Breast epithelium (tissue), 4 donors: ENCODE measurements around the gene ZNF382. TPM values are rescaled to one million over a fixed set of nuclear protein-coding genes. Genes with fewer than 3 reads are reported as not detected.
"Not testable (repeated sequence)": the region's sequence is repeated elsewhere in the genome, so short reads cannot be mapped to it uniquely, and the experiment has no call there.

ENCODE experiments used
- DNase-seq, 2 donors: peaks; one replicate each; pipeline ENCODE4 v3.0.0-alpha.2; 2019; ENCODE audit warnings: low spot score in 2 of 2
- H3K27ac ChIP-seq, 2 donors: fragments of 200-600 bp; sonication (generic) in 1 of 2; one replicate each; pipeline ENCODE4 v1.5.1; 2016 to 2019; ENCODE audit warnings: mild to moderate bottlenecking in 1 of 2
- H3K27me3 ChIP-seq, 2 donors: fragments of 200-600 bp; sonication (generic) in 1 of 2; one replicate each; pipeline versions ENCODE4 v1.5.1 to v1.6.0; 2017 to 2019; ENCODE audit warnings: control low read depth in 1 of 2, mild to moderate bottlenecking in 1 of 2
- H3K36me3 ChIP-seq: fragments of 200-600 bp; one replicate; pipeline ENCODE4 v1.5.1; 2019
- H3K4me1 ChIP-seq, 2 donors: fragments of 200-600 bp; sonication (generic); one replicate each; pipeline ENCODE4 v1.5.1; 2016 to 2019; ENCODE audit warnings: control low read depth in 1 of 2
- H3K4me3 ChIP-seq, 3 donors: fragments of 200-600 bp; sonication (generic); 1 replicate in 2 of 3; 2 replicates in 1 of 3; pipeline ENCODE4 v1.5.1; 2016 to 2019; ENCODE audit warnings: mild to moderate bottlenecking in 3 of 3, moderate library complexity in 2 of 3
- H3K9me3 ChIP-seq, 2 donors: fragments of 200-600 bp; sonication (generic) in 1 of 2; one replicate each; pipeline ENCODE4 v1.5.1; 2016 to 2019; ENCODE audit warnings: control low read depth in 1 of 2
- CTCF ChIP-seq, 3 donors: fragments of 450-650 bp; IDR thresholded peaks; one replicate each; pipeline ENCODE4 v1.5.1; 2016 to 2017; ENCODE audit warnings: antibody characterized with exemption in 3 of 3, mild to moderate bottlenecking in 3 of 3, moderate library complexity in 3 of 3
- POLR2A ChIP-seq: fragments of 450-650 bp; IDR thresholded peaks from one replicate; pipeline ENCODE4 v1.6.1; 2016; ENCODE audit warnings: antibody characterized with exemption, mild to moderate bottlenecking, moderate library complexity
- POLR2AphosphoS5 ChIP-seq, 3 donors: sonication (generic); formaldehyde crosslinking; IDR thresholded peaks; one replicate each; pipeline ENCODE4 v1.6.1; 2017; ENCODE audit warnings: antibody characterized with exemption in 3 of 3
- intact Hi-C: fragments of 100-400 bp; cut with DNase I; formaldehyde crosslinking; loops from one replicate; pipeline ENCODE4 v1.15.1; 2023; ENCODE audit warnings: low total_unique reads
- total RNA-seq, 3 donors: library from RNA; depleted of rRNA; stranded (reverse); fragments of >200 nt; gene quantifications; one replicate each; pipeline ENCODE4 v1.1.0, GENCODE V29; 2016

ZNF382 gene
- total RNA-seq, 3 donors from 2014 or later, result 2.6 to 13.0 (median 6.6) TPM

GRCh38 chr19:36573895-36574720 lies 31.0 kb upstream of the ZNF382 start:
- no peak for DNase-seq
- no peak for TF ChIP-seq POLR2AphosphoS5 (IDR thresholded peaks at IDR 0.05)
- no peak for TF ChIP-seq CTCF (IDR thresholded peaks at IDR 0.05)
- no peak for TF ChIP-seq POLR2A
- H3K27ac ChIP-seq, result peak overlapping the region; percentile 89 to 94
- H3K36me3 ChIP-seq, result peaks cover 2% of the 10 kb centered on the region
- H3K9me3 ChIP-seq, result peaks cover 14 to 40% of the 10 kb centered on the region in 2 donors
- H3K27me3 ChIP-seq, result no peaks in the 10 kb centered on the region
- intact Hi-C loops, result no loop called here
- H3K4me1 ChIP-seq, result no peaks in the 10 kb centered on the region
- H3K4me3 ChIP-seq, result peak overlapping the region; percentile 86 to 96 (median 94)

- DNase-seq, result no peak
- Histone ChIP-seq H3K4me1 (no peaks in the 10 kb centered on the region), H3K4me3 (peak overlapping the region in 2 of 3 donors; percentile 86 to 96), H3K36me3 (no peaks in the 10 kb centered on the region), H3K27ac (no peak overlapping the region), H3K9me3 (peaks cover 15 to 40% of the 10 kb centered on the region in 2 donors), H3K27me3 (no peaks in the 10 kb centered on the region)
- TF ChIP-seq CTCF (IDR thresholded peaks at IDR 0.05) (no peak), POLR2AphosphoS5 (IDR thresholded peaks at IDR 0.05) (no peak), POLR2A (no peak)
- intact Hi-C loops, result no loop called here
Observed at GRCh38 chr19:36574741-36575140, 30.4 kb upstream of the ZNF382 start.

- Histone ChIP-seq H3K4me3 (no peak overlapping the region), H3K36me3 (peaks cover 9% of the 10 kb centered on the region), H3K9me3 (peaks cover 36 to 41% of the 10 kb centered on the region in 2 donors), H3K27ac (no peak overlapping the region), H3K27me3 (no peaks in the 10 kb centered on the region), H3K4me1 (no peaks in the 10 kb centered on the region)
- no peak for TF ChIP-seq POLR2A
- no peak for TF ChIP-seq CTCF (IDR thresholded peaks at IDR 0.05)
- TF ChIP-seq POLR2AphosphoS5 (IDR thresholded peaks at IDR 0.05), result no peak
- no peak for DNase-seq
- intact Hi-C loops, result no loop called here
Observed at GRCh38 chr19:36577271-36577996, 27.7 kb upstream of the ZNF382 start.

- H3K27me3 ChIP-seq, result no peaks in the 10 kb centered on the region
- no peak for DNase-seq
- H3K4me1 ChIP-seq, result no peaks in the 10 kb centered on the region
- H3K27ac ChIP-seq, result no peak overlapping the region
- TF ChIP-seq POLR2A (no peak), CTCF (IDR thresholded peaks at IDR 0.05) (no peak), POLR2AphosphoS5 (IDR thresholded peaks at IDR 0.05) (no peak)
- no peak overlapping the region for H3K4me3 ChIP-seq
- H3K9me3 ChIP-seq, result peaks cover 49 to 54% of the 10 kb centered on the region in 2 donors
- intact Hi-C loops, result no loop called here
- H3K36me3 ChIP-seq, result peaks cover 9% of the 10 kb centered on the region
Observed at GRCh38 chr19:36579255-36579654, 25.9 kb upstream of the ZNF382 start.

- H3K4me3 ChIP-seq, DNase-seq, H3K27me3 ChIP-seq, H3K4me1 ChIP-seq, H3K36me3 ChIP-seq, H3K27ac ChIP-seq, intact Hi-C loops: not testable (repeated sequence)
- H3K9me3 ChIP-seq, result peaks cover 3 to 24% of the 10 kb centered on the region in 2 donors
Observed at GRCh38 chr19:36602681-36603080, 2.4 kb upstream of the ZNF382 start.
